ENCODE data around the gene MAPT. TPM values are rescaled to one million over a fixed set of nuclear protein-coding genes. Genes with fewer than 3 reads are reported as not detected.

MAPT gene
- total RNA-seq, 3 donors from 2014 or later (not counting 1 experiment from before 2014, with no cell fraction given) = 0.14 to 1.3 (median 0.58) TPM

DNA sequence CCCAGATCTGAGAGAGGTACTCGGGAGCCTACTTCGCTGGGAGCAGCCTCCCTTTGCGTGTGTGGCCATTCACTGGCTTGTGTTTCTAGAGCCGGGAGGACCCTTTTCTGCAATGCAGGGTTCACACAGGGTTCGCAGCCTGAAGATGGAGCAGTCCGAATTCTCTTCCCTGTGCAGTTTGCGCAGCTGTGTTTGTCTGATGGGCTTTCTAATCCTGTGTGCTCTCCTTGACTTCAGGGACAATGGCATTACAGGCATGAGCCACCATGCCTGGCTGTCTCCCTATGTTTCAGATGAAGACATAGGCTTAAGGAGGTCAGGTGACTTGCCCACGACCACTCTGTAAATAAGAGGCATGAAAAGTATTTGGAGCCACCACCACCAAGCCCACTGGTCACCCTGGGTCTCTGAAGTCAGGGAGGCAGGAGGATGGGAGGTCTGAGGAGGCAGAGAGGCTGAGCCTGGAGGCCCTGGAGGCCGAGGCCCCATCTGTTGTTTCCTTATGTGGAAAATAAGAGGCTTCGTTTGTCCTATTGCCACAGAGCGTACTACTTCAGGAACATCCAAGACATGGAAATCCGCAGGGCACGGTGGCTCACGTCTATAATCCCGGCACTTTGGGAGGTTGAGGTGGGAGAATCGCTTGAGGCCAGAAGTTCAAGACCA is 99.7 kb downstream of the MAPT start:
- H3K4me3 ChIP-seq (ENCODE audit: low read length) = no peak overlapping the region
- no peaks in the 10 kb centered on the region for H3K4me1 ChIP-seq (ENCODE audit: control insufficient read depth, insufficient read depth, low read length)
- H3K36me3 Mint-ChIP-seq = no peaks in the 10 kb centered on the region
- no peaks in the 10 kb centered on the region for H3K36me3 ChIP-seq (ENCODE audit: control insufficient read depth, insufficient read depth, low read length)
- no peaks in the 10 kb centered on the region for H3K27me3 ChIP-seq (ENCODE audit: control insufficient read depth, insufficient read depth, low read length)
- H3K27ac ChIP-seq (ENCODE audit: low read length) = no peak overlapping the region
- ATAC-seq (no peak), DNase-seq (no peak)
- WGBS (ENCODE audit: insufficient coverage) = 92% methylated on average over 16 of the region's 16 CpGs
- H3K9me3 ChIP-seq (ENCODE audit: control insufficient read depth, insufficient read depth, low read length) = no peaks in the 10 kb centered on the region
- no peaks in the 10 kb centered on the region for H3K4me1 Mint-ChIP-seq
- no peaks in the 10 kb centered on the region for H3K9me3 Mint-ChIP-seq
- intact Hi-C loops (cut with micrococcal nuclease) = no loop called here
- peaks cover 0 to 4% of the 10 kb centered on the region in 2 donors for H3K27me3 Mint-ChIP-seq (ENCODE audit: low read depth in 2 of 2)
- TF ChIP-seq, protein P1, sequence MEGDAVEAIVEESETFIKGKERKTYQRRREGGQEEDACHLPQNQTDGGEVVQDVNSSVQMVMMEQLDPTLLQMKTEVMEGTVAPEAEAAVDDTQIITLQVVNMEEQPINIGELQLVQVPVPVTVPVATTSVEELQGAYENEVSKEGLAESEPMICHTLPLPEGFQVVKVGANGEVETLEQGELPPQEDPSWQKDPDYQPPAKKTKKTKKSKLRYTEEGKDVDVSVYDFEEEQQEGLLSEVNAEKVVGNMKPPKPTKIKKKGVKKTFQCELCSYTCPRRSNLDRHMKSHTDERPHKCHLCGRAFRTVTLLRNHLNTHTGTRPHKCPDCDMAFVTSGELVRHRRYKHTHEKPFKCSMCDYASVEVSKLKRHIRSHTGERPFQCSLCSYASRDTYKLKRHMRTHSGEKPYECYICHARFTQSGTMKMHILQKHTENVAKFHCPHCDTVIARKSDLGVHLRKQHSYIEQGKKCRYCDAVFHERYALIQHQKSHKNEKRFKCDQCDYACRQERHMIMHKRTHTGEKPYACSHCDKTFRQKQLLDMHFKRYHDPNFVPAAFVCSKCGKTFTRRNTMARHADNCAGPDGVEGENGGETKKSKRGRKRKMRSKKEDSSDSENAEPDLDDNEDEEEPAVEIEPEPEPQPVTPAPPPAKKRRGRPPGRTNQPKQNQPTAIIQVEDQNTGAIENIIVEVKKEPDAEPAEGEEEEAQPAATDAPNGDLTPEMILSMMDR (IDR thresholded peaks at IDR 0.05) = no peak
- no peak overlapping the region for H3K27ac Mint-ChIP-seq
- no peak overlapping the region for H3K4me3 Mint-ChIP-seq

DNA sequence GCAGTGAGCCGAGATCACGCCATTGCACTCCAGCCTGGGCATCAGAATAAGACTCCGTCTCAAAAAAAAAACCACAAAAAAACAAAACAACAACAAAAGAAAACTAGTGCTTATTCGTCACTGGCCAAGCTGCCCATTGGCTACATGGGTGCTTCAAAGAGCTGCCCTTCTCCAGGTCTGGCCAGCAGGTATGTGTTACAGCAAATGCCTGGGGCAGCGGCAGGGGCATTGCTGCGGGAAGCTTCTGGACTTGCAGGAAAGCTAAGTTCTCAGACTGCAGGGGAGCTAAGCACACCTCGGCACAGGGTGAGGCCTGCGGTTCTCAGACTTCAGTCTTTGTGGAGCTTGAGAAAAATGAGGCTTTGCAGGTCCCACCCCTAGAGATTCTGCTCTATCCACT is 100.6 kb downstream of the MAPT start:
- intact Hi-C loops (cut with micrococcal nuclease) = no loop called here
- H3K36me3 ChIP-seq (ENCODE audit: control insufficient read depth, insufficient read depth, low read length) = no peaks in the 10 kb centered on the region
- H3K4me3 ChIP-seq (ENCODE audit: low read length) = no peak overlapping the region
- Mint-ChIP-seq H3K27me3 (ENCODE audit: low read depth in 2 of 2) (peaks cover 0 to under 1% of the 10 kb centered on the region in 2 donors), H3K4me1 (no peaks in the 10 kb centered on the region), H3K27ac (no peak overlapping the region), H3K9me3 (no peaks in the 10 kb centered on the region), H3K4me3 (no peak overlapping the region), H3K36me3 (no peaks in the 10 kb centered on the region)
- no peak overlapping the region for H3K27ac ChIP-seq (ENCODE audit: low read length)
- no peak for ATAC-seq
- H3K9me3 ChIP-seq (ENCODE audit: control insufficient read depth, insufficient read depth, low read length) = no peaks in the 10 kb centered on the region
- H3K4me1 ChIP-seq (ENCODE audit: control insufficient read depth, insufficient read depth, low read length) = no peaks in the 10 kb centered on the region
- 93% methylated on average over 8 of the region's 8 CpGs for WGBS (ENCODE audit: insufficient coverage)
- TF ChIP-seq, protein P1 (IDR thresholded peaks at IDR 0.05) = no peak
- H3K27me3 ChIP-seq (ENCODE audit: control insufficient read depth, insufficient read depth, low read length) = no peaks in the 10 kb centered on the region
- no peak for DNase-seq

DNA sequence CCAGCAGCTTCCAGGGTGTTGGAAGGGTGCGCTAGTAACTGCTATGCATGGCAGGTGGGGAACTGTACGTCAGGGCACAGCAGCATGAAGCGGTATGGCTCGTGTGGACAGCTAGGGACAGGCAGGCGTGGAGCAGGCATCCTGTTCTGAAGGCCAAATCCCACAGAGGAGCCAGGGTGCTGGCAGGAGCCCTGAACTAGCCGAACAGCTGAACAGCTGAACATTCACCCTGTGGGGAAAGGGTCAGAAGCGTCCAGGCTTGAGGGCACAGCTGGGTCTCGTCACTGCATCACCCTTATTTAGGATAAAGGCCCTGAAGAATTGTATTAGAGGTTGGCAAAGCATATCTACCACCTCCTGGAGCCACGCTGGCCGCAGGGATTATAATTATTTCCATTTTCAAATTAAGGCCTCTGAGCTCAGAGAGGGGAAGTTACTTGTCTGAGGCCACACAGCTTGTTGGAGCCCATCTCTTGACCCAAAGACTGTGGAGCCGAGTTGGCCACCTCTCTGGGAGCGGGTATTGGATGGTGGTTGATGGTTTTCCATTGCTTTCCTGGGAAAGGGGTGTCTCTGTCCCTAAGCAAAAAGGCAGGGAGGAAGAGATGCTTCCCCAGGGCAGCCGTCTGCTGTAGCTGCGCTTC is 101.4 kb downstream of the MAPT start:
- no peaks in the 10 kb centered on the region for H3K4me1 ChIP-seq (ENCODE audit: control insufficient read depth, insufficient read depth, low read length)
- Mint-ChIP-seq H3K36me3 (no peaks in the 10 kb centered on the region), H3K4me3 (no peak overlapping the region), H3K27ac (no peak overlapping the region), H3K9me3 (no peaks in the 10 kb centered on the region), H3K4me1 (no peaks in the 10 kb centered on the region), H3K27me3 (ENCODE audit: low read depth in 2 of 2) (no peaks in the 10 kb centered on the region)
- 86% methylated on average over 14 of the region's 14 CpGs for WGBS (ENCODE audit: insufficient coverage)
- no peak for ATAC-seq
- intact Hi-C loops (cut with micrococcal nuclease) = no loop called here
- DNase-seq = no peak
- TF ChIP-seq, protein P1 (IDR thresholded peaks at IDR 0.05) = no peak
- H3K27me3 ChIP-seq (ENCODE audit: control insufficient read depth, insufficient read depth, low read length) = no peaks in the 10 kb centered on the region
- no peak overlapping the region for H3K27ac ChIP-seq (ENCODE audit: low read length)
- H3K9me3 ChIP-seq (ENCODE audit: control insufficient read depth, insufficient read depth, low read length) = no peaks in the 10 kb centered on the region
- no peaks in the 10 kb centered on the region for H3K36me3 ChIP-seq (ENCODE audit: control insufficient read depth, insufficient read depth, low read length)
- H3K4me3 ChIP-seq (ENCODE audit: low read length) = no peak overlapping the region

Measured in natural killer cell (primary cell).